Fibroblast of pulmonary artery (primary cell): ENCODE results near the gene ATG16L2.
A peak's percentile ranks its signal among the peaks of the same experiment; 100 is the strongest.
"Not testable (repeated sequence)": the region's sequence is repeated elsewhere in the genome, so short reads cannot be mapped to it uniquely, and the experiment has no call there.

Experiments used
- DNase-seq: peaks from one replicate; pipeline ENCODE4 v3.0.0-alpha.2; 2010; ENCODE audit warnings: low read depth
- H3K4me3 ChIP-seq: replicated peaks from 2 replicates; pipeline ENCODE4 v1.5.1; 2011; ENCODE audit warnings: low read depth, mild to moderate bottlenecking, control low read depth, low read length, moderate library complexity
- TF ChIP-seq, protein P1 (sequence below): IDR thresholded peaks from 2 replicates; pipeline ENCODE4 v1.5.1; 2011; ENCODE audit warnings: mild to moderate bottlenecking, control low read depth, low read length, inconsistent platforms; ENCODE audit errors: missing control alignments

Gene ATG16L2

DNA sequence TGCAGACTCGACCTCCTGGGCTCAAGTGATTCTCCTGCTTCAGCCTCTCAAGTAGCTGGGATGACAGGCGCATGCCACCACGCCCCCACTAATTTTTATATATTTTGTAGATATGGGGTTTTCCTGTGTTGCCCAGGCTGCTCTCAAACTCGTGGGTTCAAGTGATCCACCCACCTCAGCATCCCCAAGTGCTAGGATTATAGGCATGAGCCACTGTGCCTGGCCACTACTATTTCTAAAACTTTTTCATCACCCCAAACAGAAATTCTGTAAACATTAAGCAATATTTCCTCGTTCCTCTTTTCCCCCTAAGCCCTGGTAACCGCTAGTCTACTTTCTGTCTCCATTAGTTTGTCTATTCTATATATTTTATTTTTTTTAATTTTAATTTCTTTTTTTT, 9.0 kb upstream of the ATG16L2 start:
- TF ChIP-seq, protein P1, sequence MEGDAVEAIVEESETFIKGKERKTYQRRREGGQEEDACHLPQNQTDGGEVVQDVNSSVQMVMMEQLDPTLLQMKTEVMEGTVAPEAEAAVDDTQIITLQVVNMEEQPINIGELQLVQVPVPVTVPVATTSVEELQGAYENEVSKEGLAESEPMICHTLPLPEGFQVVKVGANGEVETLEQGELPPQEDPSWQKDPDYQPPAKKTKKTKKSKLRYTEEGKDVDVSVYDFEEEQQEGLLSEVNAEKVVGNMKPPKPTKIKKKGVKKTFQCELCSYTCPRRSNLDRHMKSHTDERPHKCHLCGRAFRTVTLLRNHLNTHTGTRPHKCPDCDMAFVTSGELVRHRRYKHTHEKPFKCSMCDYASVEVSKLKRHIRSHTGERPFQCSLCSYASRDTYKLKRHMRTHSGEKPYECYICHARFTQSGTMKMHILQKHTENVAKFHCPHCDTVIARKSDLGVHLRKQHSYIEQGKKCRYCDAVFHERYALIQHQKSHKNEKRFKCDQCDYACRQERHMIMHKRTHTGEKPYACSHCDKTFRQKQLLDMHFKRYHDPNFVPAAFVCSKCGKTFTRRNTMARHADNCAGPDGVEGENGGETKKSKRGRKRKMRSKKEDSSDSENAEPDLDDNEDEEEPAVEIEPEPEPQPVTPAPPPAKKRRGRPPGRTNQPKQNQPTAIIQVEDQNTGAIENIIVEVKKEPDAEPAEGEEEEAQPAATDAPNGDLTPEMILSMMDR = no peak
- DNase-seq = no peak
- H3K4me3 ChIP-seq = no peak overlapping the region

DNA sequence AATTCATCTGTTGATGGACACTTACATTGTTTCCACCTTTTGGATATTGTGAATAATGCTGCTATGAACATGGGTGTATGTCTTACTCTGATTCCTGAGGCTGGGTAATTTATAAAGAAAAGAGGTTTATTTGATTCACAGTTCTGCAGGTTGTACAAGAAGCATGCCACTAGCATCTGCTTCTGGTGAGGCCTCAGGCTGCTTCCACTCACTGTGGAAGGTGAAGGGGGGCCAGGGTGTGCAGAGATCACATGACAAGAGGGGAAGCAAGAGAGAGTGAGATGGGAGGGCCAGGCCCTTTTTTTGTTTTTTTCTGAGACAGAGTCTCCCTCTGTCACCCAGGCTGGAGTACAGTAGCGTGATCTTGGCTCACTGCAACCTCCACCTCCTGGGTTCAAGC, 7.8 kb upstream of the ATG16L2 start:
- not testable (repeated sequence) for H3K4me3 ChIP-seq, DNase-seq

DNA sequence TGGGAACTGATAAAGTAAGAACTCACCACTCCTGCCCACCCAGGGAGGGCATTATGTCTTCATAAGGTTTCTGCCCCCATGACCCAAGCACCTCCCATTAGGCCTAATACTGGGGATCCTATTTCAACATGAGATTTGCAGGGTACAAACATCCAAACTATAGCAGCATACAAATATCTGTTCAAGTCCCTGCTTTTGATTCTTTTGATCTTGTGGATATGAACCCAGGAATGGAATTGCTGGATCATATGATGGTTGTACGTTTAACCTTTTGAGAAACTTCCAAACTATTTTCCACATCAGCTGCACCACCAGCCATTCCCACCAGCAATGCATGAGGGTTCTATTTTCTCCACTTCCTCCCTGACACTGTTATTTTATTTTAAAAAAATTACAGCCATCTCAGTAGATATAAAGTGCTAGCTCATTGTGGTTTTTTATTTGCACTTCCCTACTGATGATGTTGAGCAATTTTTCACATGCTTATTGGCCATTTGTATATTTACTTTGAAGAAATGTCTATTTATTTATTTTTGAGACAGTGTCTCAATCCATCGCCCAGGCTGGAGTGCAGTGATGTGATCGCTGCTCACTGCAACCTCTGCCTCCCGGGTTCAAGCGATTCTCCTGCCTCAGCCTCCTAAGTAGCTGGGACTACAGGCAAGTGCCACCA, 7.1 kb upstream of the ATG16L2 start:
- TF ChIP-seq, protein P1 = no peak
- no peak for DNase-seq
- H3K4me3 ChIP-seq = no peak overlapping the region

DNA sequence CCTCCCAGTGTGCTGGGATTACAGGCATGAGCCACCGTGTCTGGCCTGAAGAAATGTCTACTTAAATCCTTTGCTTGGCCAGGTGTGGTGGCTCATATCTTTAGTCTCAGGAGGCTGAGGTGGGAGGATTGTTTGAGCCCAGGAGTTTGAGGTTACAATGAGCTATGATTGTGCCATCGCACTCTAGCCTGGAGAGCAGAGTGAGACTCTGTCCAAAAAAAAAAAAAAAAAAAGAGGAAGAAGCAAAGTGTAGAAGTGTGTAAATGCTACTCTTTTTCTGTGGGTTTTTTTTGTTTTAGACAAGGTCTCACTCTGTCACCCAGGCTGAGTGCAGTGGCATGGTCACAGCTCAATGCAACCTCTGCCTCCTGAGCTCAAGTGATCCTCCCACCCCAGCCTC, 6.4 kb upstream of the ATG16L2 start:
- TF ChIP-seq, protein P1 = no peak
- no peak overlapping the region for H3K4me3 ChIP-seq
- DNase-seq = no peak

DNA sequence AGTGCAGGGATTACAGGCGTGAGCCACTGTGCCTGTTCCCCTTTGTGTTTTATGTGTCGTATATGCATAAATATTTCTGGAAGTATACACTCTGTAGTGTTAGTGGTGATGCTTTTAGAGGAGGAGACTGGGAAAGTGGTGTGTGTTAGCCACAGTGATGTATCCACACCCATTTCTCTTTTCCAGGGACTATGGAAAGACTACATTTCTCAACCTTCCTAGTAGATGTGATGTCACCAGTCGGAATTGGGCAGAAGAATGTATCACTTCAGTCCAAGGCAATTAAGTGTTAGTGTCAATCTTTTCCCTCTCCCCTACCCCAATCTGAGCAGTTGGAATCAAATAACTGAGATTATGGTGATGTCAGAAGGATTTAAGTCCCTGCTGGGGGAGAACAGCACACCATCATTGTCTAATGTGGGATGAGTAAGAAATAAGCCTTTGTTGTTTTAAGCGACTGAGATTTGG, 5.8 kb upstream of the ATG16L2 start:
- no peak for DNase-seq
- no peak overlapping the region for H3K4me3 ChIP-seq
- TF ChIP-seq, protein P1 = no peak

DNA sequence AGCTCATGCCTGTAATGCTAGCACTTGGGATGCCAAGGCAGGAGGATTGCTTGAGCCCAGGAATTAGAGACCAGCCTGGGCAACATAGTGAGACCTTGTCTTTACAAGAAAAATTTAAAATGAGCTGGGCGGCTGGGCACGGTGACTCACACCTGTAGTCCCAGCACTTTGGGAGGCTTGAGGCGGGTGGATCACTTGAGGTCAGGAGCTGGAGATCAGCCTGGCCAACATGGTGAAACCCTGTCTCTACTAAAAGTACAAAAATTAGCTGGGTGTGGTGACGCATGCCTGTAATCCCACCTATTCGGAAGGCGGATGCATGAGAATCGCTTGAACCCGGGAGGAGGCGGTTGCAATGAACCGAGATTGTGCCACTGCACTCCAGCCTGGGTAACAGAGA, 2.5 kb upstream of the ATG16L2 start:
- DNase-seq, H3K4me3 ChIP-seq: not testable (repeated sequence)

DNA sequence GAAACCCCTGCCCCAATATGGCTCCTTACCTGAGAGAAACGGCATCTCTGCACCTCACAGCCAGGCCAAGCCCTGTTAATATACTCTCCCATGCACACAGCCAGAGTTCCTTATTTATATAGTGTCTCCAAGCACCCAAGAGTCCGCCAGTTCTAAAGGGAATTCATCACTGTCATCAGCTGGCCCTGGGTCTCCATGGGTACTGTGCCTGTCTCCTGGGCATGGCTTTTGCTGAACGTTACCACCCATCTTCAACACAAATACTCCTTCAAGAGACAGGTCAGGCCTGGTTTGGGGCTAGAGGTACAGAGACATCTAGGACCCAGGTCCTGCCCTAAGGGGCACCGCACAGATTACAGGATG, 1.6 kb upstream of the ATG16L2 start:
- TF ChIP-seq, protein P1 = no peak

DNA sequence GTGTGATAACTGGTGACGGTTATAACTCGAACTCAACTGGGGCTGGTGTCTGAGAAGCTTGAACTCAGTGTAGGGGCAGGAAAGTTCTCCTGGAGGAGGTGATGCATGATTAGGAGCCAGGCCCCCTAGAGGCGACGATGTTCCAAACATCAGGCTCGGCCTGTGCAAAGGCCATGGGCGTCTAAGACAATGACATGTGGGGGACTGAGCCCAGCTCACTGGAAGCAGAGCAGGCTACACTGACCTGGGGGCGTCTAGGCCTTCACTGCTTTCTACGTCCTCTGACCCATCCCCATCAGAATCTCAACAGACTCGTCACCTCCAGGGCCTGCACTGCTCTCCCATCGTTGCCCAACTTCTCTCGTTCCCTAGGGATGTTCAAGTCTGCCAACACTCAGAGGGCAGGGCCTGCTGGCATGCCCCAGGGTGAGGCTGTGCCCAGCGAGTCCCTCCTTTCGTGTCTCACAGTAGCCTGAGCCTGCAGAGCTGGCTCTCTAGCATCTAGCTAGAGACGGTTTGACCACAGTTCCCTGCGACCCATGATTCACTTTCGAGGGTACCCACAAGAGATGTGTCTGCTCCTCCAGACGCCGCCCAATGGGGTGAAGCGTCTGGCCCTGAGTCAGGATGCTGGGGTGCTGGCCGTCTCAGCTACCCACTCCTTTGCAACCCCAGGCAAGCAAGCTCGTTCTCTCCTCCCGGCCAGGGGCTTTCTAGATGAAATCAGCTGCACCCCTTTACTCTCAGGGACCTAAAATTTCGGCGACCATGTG, 1.1 kb upstream of the ATG16L2 start:
- TF ChIP-seq, protein P1 = peak; percentile 67

More for the DNA sequence above, 1.6 kb upstream of the ATG16L2 start:
- DNase-seq = no peak
- H3K4me3 ChIP-seq = peak overlapping the region; percentile 85

More for the DNA sequence above, 1.1 kb upstream of the ATG16L2 start:
- DNase-seq = peak; percentile 61
- H3K4me3 ChIP-seq = peak overlapping the region; percentile 85
